ENCODE data around the gene SATB2. TPM values are rescaled to one million over a fixed set of nuclear protein-coding genes. Genes with fewer than 3 reads are reported as not detected.

SATB2 gene
- total and polyA plus RNA-seq, 2 experiments from 2014 or later, result 3.0 to 9.9 TPM

DNA sequence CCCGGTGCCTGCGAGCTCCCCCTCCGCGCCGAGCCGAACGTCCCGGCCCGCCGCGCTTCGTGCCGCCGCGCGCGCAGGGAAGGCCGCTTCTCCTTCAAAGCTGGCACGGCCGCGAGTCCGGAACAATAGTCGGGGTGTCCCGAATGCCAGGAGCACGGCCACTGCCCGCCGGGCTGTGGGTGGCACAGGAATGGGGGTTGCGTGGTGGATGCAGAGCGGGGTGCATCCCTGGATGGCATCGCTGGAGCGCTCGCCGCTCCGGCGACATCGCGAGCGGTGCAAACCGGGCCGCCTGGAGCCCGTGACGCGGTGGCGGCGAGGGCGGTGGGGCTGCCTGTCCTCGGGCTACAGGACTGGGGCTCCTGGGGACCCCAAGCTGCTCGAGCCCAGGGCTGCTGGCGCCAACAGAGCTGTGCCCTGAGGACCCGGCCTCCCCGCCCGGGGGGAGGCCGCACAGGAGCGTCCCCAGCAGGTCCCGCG is 1.1 kb upstream of the SATB2 start:
- 0 out of 2 replicates have a peak, but pooled peaks cover 4% of the 10 kb centered on the region for H3K36me3 ChIP-seq (ENCODE audit: low read depth)
- H3K79me2 ChIP-seq (ENCODE audit: insufficient read depth), result peaks cover 53% of the 10 kb centered on the region
- in situ Hi-C loops (cut with MboI), result no loop called here
- H3F3A ChIP-seq (ENCODE audit: insufficient read depth), result peaks cover 19% of the 10 kb centered on the region
- H3K9me3 ChIP-seq (ENCODE audit: low read depth), result no peaks in the 10 kb centered on the region
- TF ChIP-seq EZH2phosphoT487 (IDR thresholded peaks at IDR 0.05; ENCODE audit: insufficient read depth, low read depth) (no peak), EZH2 (IDR thresholded peaks at IDR 0.05; ENCODE audit: insufficient read depth, poor library complexity, severe bottlenecking) (no peak)
- H3K4me2 ChIP-seq (ENCODE audit: unreplicated experiment), result peak overlapping the region; percentile 91
- H3K27me3 ChIP-seq (replicated peaks; ENCODE audit: insufficient read depth), result no peaks in the 10 kb centered on the region
- H4K20me1 ChIP-seq (ENCODE audit: insufficient read depth), result no peaks in the 10 kb centered on the region
- H2AFZ ChIP-seq, result peak overlapping the region; percentile 91
- H3K4me1 ChIP-seq (ENCODE audit: insufficient read depth), result peaks cover 27% of the 10 kb centered on the region
- H3K27ac ChIP-seq, result peak overlapping the region; percentile 80
- peak overlapping the region; percentile 89 for H3K4me3 ChIP-seq
- 0 to 1% methylated on average over 49 to 53 of the region's 56 CpGs for WGBS, 2 experiments (ENCODE audit: low coverage in 1 of 2, low lambda C conversion rate in 2 of 2, missing lambda C conversion rate in 2 of 2)
- peak overlapping the region; percentile 87 for H3K9ac ChIP-seq
- peak; percentile 71 for DNase-seq
- H3K9me2 ChIP-seq (ENCODE audit: insufficient read depth), result no peaks in the 10 kb centered on the region

DNA sequence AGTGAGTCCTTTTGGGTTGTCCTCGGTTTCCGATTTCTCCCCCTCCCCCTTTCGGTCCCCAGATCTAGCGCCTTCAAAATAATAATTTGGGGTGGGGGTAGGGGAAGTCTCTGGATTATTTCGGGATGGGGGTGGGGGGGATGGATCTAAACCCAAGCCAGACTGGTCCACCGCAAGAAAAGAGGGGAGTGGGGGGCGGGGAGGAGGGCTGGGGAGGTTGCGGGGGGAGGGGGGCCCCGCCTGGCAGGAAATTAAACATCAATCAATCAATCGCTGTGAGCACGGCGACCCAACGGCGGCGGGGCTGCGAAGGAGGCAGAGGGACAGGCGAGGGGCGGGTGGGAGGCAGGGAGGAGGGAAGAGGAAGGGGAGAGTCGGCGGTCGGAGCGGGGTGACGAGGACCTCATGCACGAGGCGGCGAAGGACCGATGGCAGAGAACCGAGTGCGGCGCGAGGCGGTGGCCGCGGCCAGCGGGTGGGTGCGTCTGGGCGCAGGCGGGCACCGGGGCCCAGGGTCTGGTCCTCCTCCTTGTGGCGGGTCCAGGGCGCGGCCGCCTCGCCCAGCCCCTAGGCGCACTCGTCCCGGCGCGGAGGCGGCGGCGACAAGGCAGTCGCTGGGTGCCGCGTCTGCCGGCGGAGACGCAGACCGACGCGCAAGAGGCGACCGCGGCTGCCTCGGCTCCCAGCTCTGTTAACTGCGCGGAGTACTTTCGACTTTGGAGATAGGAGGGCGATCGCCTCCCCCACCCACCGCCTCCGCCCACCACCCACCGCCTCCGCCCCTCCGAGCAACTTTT is 468 bp upstream of the SATB2 start:
- Histone ChIP-seq H3K36me3 (ENCODE audit: low read depth) (0 out of 2 replicates have a peak, but pooled peaks cover 6% of the 10 kb centered on the region), H3F3A (ENCODE audit: insufficient read depth) (peaks cover 19% of the 10 kb centered on the region), H3K27me3 (replicated peaks; ENCODE audit: insufficient read depth) (no peaks in the 10 kb centered on the region), H3K27ac (peak overlapping the region; percentile 80), H3K4me3 (peak overlapping the region; percentile 89), H3K4me1 (ENCODE audit: insufficient read depth) (peaks cover 30% of the 10 kb centered on the region), H3K79me2 (ENCODE audit: insufficient read depth) (peaks cover 59% of the 10 kb centered on the region), H3K9me2 (ENCODE audit: insufficient read depth) (no peaks in the 10 kb centered on the region), H3K9me3 (ENCODE audit: low read depth) (no peaks in the 10 kb centered on the region), H4K20me1 (ENCODE audit: insufficient read depth) (no peaks in the 10 kb centered on the region), H2AFZ (peak overlapping the region; percentile 91), H3K9ac (peak overlapping the region; percentile 87), H3K4me2 (ENCODE audit: unreplicated experiment) (peak overlapping the region; percentile 91)
- in situ Hi-C loops (cut with MboI), result no loop called here
- DNase-seq, result peak; percentile 74
- WGBS, 2 experiments (ENCODE audit: low coverage in 1 of 2, low lambda C conversion rate in 2 of 2, missing lambda C conversion rate in 2 of 2), result 0 to 1% methylated on average over 38 to 58 of the region's 75 CpGs
- no peak for TF ChIP-seq EZH2phosphoT487 (IDR thresholded peaks at IDR 0.05; ENCODE audit: insufficient read depth, low read depth)
- TF ChIP-seq EZH2 (IDR thresholded peaks at IDR 0.05; ENCODE audit: insufficient read depth, poor library complexity, severe bottlenecking), result no peak

DNA sequence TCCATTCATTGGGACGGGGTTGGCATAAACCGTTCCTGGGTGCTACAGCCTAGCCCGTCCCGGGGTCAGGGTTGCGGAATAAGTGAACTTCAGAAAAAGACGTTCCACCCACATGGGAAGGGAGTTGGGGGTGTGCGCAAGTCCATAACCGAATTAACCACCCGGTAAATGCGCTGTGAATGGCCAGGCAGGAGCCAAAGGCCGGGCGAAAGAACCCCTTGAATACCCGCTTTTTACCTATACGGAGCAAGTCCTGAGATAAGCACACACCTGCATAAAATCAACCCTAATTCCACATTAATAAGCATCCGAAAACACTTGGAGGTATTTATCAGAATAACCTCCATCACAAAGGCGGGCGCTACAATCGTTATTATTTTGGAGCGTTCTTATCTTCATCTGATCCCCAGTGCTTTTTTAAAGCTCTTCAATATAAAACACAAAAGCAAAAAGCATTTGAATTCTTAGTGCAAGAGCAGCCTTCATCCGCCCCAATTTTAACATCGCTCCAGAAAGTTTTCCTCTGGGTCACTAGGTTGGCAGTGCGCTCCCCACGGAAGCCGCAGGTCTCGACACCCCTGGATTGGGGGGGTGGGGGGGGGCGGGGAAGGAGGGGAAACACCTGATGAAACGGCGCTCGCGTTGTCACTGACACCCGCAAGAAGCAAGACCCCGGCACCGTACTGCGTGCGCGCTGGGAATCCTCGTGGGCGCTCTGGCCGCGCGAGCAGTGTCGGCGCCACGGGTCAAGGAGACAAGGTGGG is 1.2 kb downstream of the SATB2 start:
- peak overlapping the region; percentile 91 for H2AFZ ChIP-seq
- H3K27ac ChIP-seq, result no peak overlapping the region
- H3K4me3 ChIP-seq, result peak overlapping the region; percentile 89
- H4K20me1 ChIP-seq (ENCODE audit: insufficient read depth), result peaks cover 7% of the 10 kb centered on the region
- H3K36me3 ChIP-seq (ENCODE audit: low read depth), result 0 out of 2 replicates have a peak, but pooled peaks cover 6% of the 10 kb centered on the region
- 4 to 9% methylated on average over 25 to 44 of the region's 44 CpGs for WGBS, 2 experiments (ENCODE audit: low coverage in 1 of 2, low lambda C conversion rate in 2 of 2, missing lambda C conversion rate in 2 of 2)
- peak overlapping the region; percentile 89 for H3K4me2 ChIP-seq (ENCODE audit: unreplicated experiment)
- peak overlapping the region; percentile 87 for H3K9ac ChIP-seq
- H3K4me1 ChIP-seq (ENCODE audit: insufficient read depth), result peaks cover 43% of the 10 kb centered on the region
- H3K79me2 ChIP-seq (ENCODE audit: insufficient read depth), result peaks cover 71% of the 10 kb centered on the region
- H3K9me2 ChIP-seq (ENCODE audit: insufficient read depth), result no peaks in the 10 kb centered on the region
- peak; percentile 34 for DNase-seq
- H3K9me3 ChIP-seq (ENCODE audit: low read depth), result no peaks in the 10 kb centered on the region
- in situ Hi-C loops (cut with MboI), result no loop called here
- peaks cover 19% of the 10 kb centered on the region for H3F3A ChIP-seq (ENCODE audit: insufficient read depth)
- no peak for TF ChIP-seq EZH2 (IDR thresholded peaks at IDR 0.05; ENCODE audit: insufficient read depth, poor library complexity, severe bottlenecking)
- TF ChIP-seq EZH2phosphoT487 (IDR thresholded peaks at IDR 0.05; ENCODE audit: insufficient read depth, low read depth), result no peak
- no peaks in the 10 kb centered on the region for H3K27me3 ChIP-seq (replicated peaks; ENCODE audit: insufficient read depth)

Measured in GM23248 (cell line).